MM.1S (cell line): ENCODE measurements around the gene KRT38.

ENCODE experiments used
- DNase-seq: peaks from one replicate; pipeline ENCODE4 v3.0.0-alpha.2; 2015
- H2AFZ ChIP-seq: fragments of 300-600 bp; sonication (generic); 2 replicates; pipeline ENCODE4 v1.6.0; 2016; ENCODE audit warnings: antibody characterized with exemption, low read length
- H3F3A ChIP-seq: fragments of 300-600 bp; sonication (generic); 2 replicates; pipeline ENCODE4 v1.6.1; 2016; ENCODE audit warnings: mild to moderate bottlenecking, antibody characterized with exemption, low read length, moderate library complexity, mixed read lengths; ENCODE audit not compliant: insufficient read depth
- H3K27ac ChIP-seq: fragments of 300-600 bp; sonication (generic); 2 replicates; pipeline ENCODE4 v1.5.1; 2016; ENCODE audit warnings: mild to moderate bottlenecking, low read length
- H3K27me3 ChIP-seq: fragments of 300-600 bp; sonication (generic); replicated peaks from 2 replicates; pipeline ENCODE4 v1.6.0; 2016; ENCODE audit warnings: low read length; ENCODE audit not compliant: insufficient read depth
- H3K36me3 ChIP-seq: fragments of 300-600 bp; sonication (generic); replicated peaks from 2 replicates; pipeline ENCODE4 v1.6.1; 2016; ENCODE audit warnings: mild to moderate bottlenecking, low read length, mixed read lengths; ENCODE audit not compliant: insufficient read depth
- H3K4me1 ChIP-seq: fragments of 300-600 bp; sonication (generic); 2 replicates; pipeline ENCODE4 v1.6.1; 2016; ENCODE audit warnings: low read length, mixed read lengths
- H3K4me2 ChIP-seq: fragments of 300-600 bp; sonication (generic); 2 replicates; pipeline ENCODE4 v1.6.0; 2016; ENCODE audit warnings: low read depth, low read length
- H3K4me3 ChIP-seq: fragments of 300-600 bp; sonication (generic); 2 replicates; pipeline ENCODE4 v1.5.1; 2016; ENCODE audit warnings: low read length, mixed read lengths
- H3K79me2 ChIP-seq: fragments of 300-600 bp; sonication (generic); 2 replicates; pipeline ENCODE4 v1.6.1; 2016; ENCODE audit warnings: mixed run types, low read length, mixed read lengths
- H3K9ac ChIP-seq: fragments of 300-600 bp; sonication (generic); 2 replicates; pipeline ENCODE4 v1.6.1; 2016; ENCODE audit warnings: low read length, mixed read lengths
- H3K9me2 ChIP-seq: fragments of 300-600 bp; sonication (generic); replicated peaks from 2 replicates; pipeline ENCODE4 v1.6.1; 2016; ENCODE audit warnings: mild to moderate bottlenecking, low read length, mixed read lengths; ENCODE audit not compliant: insufficient read depth
- H3K9me3 ChIP-seq: fragments of 300-600 bp; sonication (generic); replicated peaks from 2 replicates; pipeline ENCODE4 v1.6.1; 2016; ENCODE audit warnings: mild to moderate bottlenecking, low read length, mixed read lengths; ENCODE audit not compliant: insufficient read depth
- H4K20me1 ChIP-seq: fragments of 300-600 bp; sonication (generic); 2 replicates; pipeline ENCODE4 v1.6.1; 2016; ENCODE audit warnings: mild to moderate bottlenecking, low read length, moderate library complexity, mixed read lengths; ENCODE audit not compliant: insufficient read depth
- CTCF ChIP-seq: fragments of 300-600 bp; sonication (generic); IDR thresholded peaks from 2 replicates; pipeline ENCODE4 v1.5.1; 2016; ENCODE audit warnings: antibody characterized with exemption, low read length, mixed read lengths
- EZH2 ChIP-seq: fragments of 300-600 bp; sonication (generic); optimal IDR thresholded peaks from 2 replicates; pipeline ENCODE3; 2017; ENCODE audit warnings: low read depth, mild to moderate bottlenecking, antibody characterized with exemption, low read length, mixed read lengths
- EZH2phosphoT487 ChIP-seq: fragments of 300-600 bp; sonication (generic); IDR thresholded peaks from 2 replicates; pipeline ENCODE4 v1.6.1; 2018; ENCODE audit warnings: antibody characterized with exemption, low read length

The KRT38 gene

GRCh38 chr17:41464173-41464572 is 23.4 kb upstream of the KRT38 start:
- no peaks in the 10 kb centered on the region for H3K79me2 ChIP-seq
- H3K4me3 ChIP-seq, result no peak overlapping the region
- no peaks in the 10 kb centered on the region for H3K9me2 ChIP-seq
- H3K9me3 ChIP-seq, result no peaks in the 10 kb centered on the region
- H3K9ac ChIP-seq, result no peak overlapping the region
- no peak for TF ChIP-seq EZH2
- no peak for TF ChIP-seq EZH2phosphoT487
- TF ChIP-seq CTCF, result no peak
- 0 out of 2 replicates have a peak, but pooled peaks cover 4% of the 10 kb centered on the region for H3K27me3 ChIP-seq
- H3F3A ChIP-seq, result no peaks in the 10 kb centered on the region
- H3K4me1 ChIP-seq, result no peaks in the 10 kb centered on the region
- no peak overlapping the region for H3K27ac ChIP-seq
- no peak for DNase-seq
- no peaks in the 10 kb centered on the region for H4K20me1 ChIP-seq
- no peak overlapping the region for H3K4me2 ChIP-seq
- H3K36me3 ChIP-seq, result no peaks in the 10 kb centered on the region
- H2AFZ ChIP-seq, result no peak overlapping the region

GRCh38 chr17:41463746-41464145 is 23.0 kb upstream of the KRT38 start:
- no peaks in the 10 kb centered on the region for H4K20me1 ChIP-seq
- no peaks in the 10 kb centered on the region for H3K9me3 ChIP-seq
- 0 out of 2 replicates have a peak, but pooled peaks cover 4% of the 10 kb centered on the region for H3K27me3 ChIP-seq
- no peaks in the 10 kb centered on the region for H3K9me2 ChIP-seq
- no peak for DNase-seq
- H3K79me2 ChIP-seq, result no peaks in the 10 kb centered on the region
- no peak overlapping the region for H3K27ac ChIP-seq
- H2AFZ ChIP-seq, result no peak overlapping the region
- H3K4me1 ChIP-seq, result no peaks in the 10 kb centered on the region
- no peak overlapping the region for H3K4me2 ChIP-seq
- H3K9ac ChIP-seq, result no peak overlapping the region
- H3K4me3 ChIP-seq, result no peak overlapping the region
- H3K36me3 ChIP-seq, result no peaks in the 10 kb centered on the region
- H3F3A ChIP-seq, result no peaks in the 10 kb centered on the region
- TF ChIP-seq EZH2 (no peak), EZH2phosphoT487 (no peak)

GRCh38 chr17:41462705-41463104 is 21.9 kb upstream of the KRT38 start:
- Histone ChIP-seq H3K36me3 (no peaks in the 10 kb centered on the region), H3K9me3 (no peaks in the 10 kb centered on the region), H3K9ac (no peak overlapping the region), H3K4me2 (no peak overlapping the region), H3K79me2 (no peaks in the 10 kb centered on the region), H2AFZ (no peak overlapping the region), H3K27ac (no peak overlapping the region), H4K20me1 (no peaks in the 10 kb centered on the region), H3K9me2 (no peaks in the 10 kb centered on the region), H3K27me3 (0 out of 2 replicates have a peak, but pooled peaks cover 4% of the 10 kb centered on the region), H3K4me1 (no peaks in the 10 kb centered on the region), H3F3A (no peaks in the 10 kb centered on the region), H3K4me3 (no peak overlapping the region)
- TF ChIP-seq EZH2phosphoT487 (no peak), EZH2 (no peak), CTCF (no peak)
- DNase-seq, result no peak

- no peaks in the 10 kb centered on the region for H3K9me2 ChIP-seq
- no peak overlapping the region for H3K4me2 ChIP-seq
- no peaks in the 10 kb centered on the region for H4K20me1 ChIP-seq
- no peaks in the 10 kb centered on the region for H3K9me3 ChIP-seq
- H3K27me3 ChIP-seq, result no peaks in the 10 kb centered on the region
- H3K9ac ChIP-seq, result no peak overlapping the region
- no peaks in the 10 kb centered on the region for H3F3A ChIP-seq
- TF ChIP-seq EZH2phosphoT487, result no peak
- TF ChIP-seq CTCF, result no peak
- TF ChIP-seq EZH2, result no peak
- no peak overlapping the region for H2AFZ ChIP-seq
- no peaks in the 10 kb centered on the region for H3K79me2 ChIP-seq
- no peak for DNase-seq
- H3K27ac ChIP-seq, result no peak overlapping the region
- no peaks in the 10 kb centered on the region for H3K4me1 ChIP-seq
- no peaks in the 10 kb centered on the region for H3K36me3 ChIP-seq
- no peak overlapping the region for H3K4me3 ChIP-seq
Measured at GRCh38 chr17:41457676-41458075, 16.9 kb upstream of the KRT38 start.
